ENCODE data around the gene CSRNP3.

The CSRNP3 gene

DNA sequence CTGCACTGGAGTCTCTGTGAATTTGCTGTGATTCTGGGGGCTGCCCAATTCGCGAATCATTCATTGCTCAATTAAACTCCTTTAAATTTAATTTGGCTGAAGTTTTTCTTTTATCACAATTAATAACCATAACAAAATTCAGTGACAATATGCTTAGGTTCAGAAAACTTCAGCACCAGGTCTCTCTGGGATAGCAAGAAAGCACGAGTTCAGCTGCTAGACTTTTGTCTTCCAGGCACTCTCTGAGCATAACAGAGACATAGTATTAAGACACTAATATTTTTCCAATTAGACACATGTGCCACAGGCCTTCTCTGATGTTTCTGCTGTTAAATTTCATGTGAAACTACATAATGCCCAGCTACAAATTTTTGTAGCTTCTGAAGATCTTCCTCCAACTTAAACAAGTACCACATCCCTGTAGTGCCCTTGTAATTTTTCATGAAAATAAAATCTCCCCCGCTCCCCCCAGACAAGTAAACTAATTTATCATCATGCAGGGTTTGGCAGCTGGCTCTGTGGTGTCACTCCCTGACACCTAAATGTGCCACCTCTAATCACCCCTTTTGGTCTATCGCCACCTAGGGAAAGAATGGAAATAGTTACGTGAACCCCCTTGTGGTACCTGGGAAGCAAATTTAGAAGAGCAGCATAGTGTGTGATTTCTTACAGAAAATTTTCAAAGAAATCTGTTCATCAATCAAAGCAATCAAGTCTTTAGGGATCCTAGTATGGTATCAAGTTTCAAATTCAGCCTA is 94.1 kb downstream of the CSRNP3 start:
- H3K4me1 ChIP-seq (ENCODE audit: control insufficient read depth in 1 of 2, insufficient read depth in 2 of 2, low read length in 2 of 2) = peaks cover 0 to 14% of the 10 kb centered on the region in 2 donors
- H3K27me3 ChIP-seq (ENCODE audit: control insufficient read depth in 1 of 2, insufficient read depth in 2 of 2, low read length in 2 of 2) = no peaks in the 10 kb centered on the region
- H3K9me3 ChIP-seq (ENCODE audit: control insufficient read depth in 1 of 2, low read length in 2 of 2) = no peaks in the 10 kb centered on the region
- H3K9ac ChIP-seq (ENCODE audit: low read depth in 1 of 2, low read length in 2 of 2) = no peak overlapping the region
- no peak overlapping the region for H3K27ac ChIP-seq (ENCODE audit: low read depth, low read length)
- no peaks in the 10 kb centered on the region for H3K36me3 ChIP-seq (ENCODE audit: control insufficient read depth in 1 of 2, insufficient read depth in 2 of 2, low read length in 2 of 2)
- H3K4me3 ChIP-seq (ENCODE audit: low read depth in 1 of 2, low read length in 2 of 2) = no peak overlapping the region

DNA sequence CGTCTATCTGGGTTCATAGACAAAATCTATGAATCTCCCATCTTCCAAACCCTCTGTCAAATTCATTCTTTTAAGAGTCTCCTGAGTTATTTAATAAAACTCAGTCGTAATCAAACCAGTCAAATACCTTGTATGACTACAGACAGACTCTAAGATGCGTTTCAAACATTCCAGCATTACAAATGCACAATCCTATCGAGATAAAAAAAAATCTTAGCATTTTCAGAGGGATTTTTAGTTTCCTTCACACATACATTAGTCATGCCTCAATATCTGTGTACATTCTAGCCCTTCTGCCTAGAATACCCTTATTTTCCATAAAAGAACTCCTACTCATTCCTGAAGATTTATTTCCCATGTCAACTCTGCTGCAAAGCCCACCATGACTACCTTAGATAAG is 96.5 kb downstream of the CSRNP3 start:
- Histone ChIP-seq H3K27ac (ENCODE audit: low read depth, low read length) (no peak overlapping the region), H3K4me1 (ENCODE audit: control insufficient read depth in 1 of 2, insufficient read depth in 2 of 2, low read length in 2 of 2) (peaks cover 0 to 14% of the 10 kb centered on the region in 2 donors), H3K27me3 (ENCODE audit: control insufficient read depth in 1 of 2, insufficient read depth in 2 of 2, low read length in 2 of 2) (no peaks in the 10 kb centered on the region), H3K9me3 (ENCODE audit: control insufficient read depth in 1 of 2, low read length in 2 of 2) (no peaks in the 10 kb centered on the region), H3K9ac (ENCODE audit: low read depth in 1 of 2, low read length in 2 of 2) (no peak overlapping the region), H3K36me3 (ENCODE audit: control insufficient read depth in 1 of 2, insufficient read depth in 2 of 2, low read length in 2 of 2) (no peaks in the 10 kb centered on the region), H3K4me3 (ENCODE audit: low read depth in 1 of 2, low read length in 2 of 2) (no peak overlapping the region)

DNA sequence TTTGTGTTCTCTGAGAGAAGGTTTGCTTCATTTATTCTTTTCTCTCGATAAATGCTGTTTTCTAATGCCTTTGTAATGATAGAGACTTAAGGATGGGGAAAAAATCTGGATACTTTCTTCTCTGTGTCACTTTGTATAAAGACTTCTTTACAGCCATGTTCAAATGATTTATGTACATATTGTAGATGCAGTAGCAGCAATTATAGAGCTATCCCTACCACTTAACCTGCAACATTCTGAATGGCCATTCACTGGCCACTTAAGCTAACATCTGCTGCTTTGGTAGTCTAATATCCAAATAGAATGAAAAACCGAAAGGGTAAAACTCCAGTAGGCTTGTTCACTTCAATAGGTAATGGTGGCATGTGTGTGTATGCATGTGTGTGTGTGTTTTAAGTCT is 97.8 kb downstream of the CSRNP3 start:
- no peak overlapping the region for H3K4me3 ChIP-seq (ENCODE audit: low read depth in 1 of 2, low read length in 2 of 2)
- no peaks in the 10 kb centered on the region for H3K27me3 ChIP-seq (ENCODE audit: control insufficient read depth in 1 of 2, insufficient read depth in 2 of 2, low read length in 2 of 2)
- H3K9me3 ChIP-seq (ENCODE audit: control insufficient read depth in 1 of 2, low read length in 2 of 2) = no peaks in the 10 kb centered on the region
- H3K9ac ChIP-seq (ENCODE audit: low read depth in 1 of 2, low read length in 2 of 2) = no peak overlapping the region
- no peaks in the 10 kb centered on the region for H3K36me3 ChIP-seq (ENCODE audit: control insufficient read depth in 1 of 2, insufficient read depth in 2 of 2, low read length in 2 of 2)
- H3K4me1 ChIP-seq (ENCODE audit: control insufficient read depth in 1 of 2, insufficient read depth in 2 of 2, low read length in 2 of 2) = peaks cover 0 to 10% of the 10 kb centered on the region in 2 donors
- H3K27ac ChIP-seq (ENCODE audit: low read depth, low read length) = no peak overlapping the region

DNA sequence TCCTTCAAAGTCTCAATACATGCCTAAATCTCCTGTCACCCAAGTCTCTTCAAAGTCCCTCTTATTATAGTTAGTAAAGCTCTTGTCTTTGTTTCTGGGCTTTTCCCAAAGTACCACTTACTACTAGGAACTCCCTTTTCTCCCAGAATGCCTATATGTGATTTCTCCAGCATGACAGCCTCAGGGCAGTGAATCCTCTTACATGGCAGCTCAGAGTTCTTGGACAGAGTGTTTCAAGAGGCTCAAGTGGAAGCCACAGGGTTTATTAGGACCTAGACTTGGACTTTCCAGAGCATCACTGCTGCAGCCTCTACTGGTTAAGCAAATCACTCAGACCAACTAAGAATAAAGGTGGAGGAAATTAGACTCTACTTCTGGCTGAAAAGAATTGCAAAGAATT is 98.9 kb downstream of the CSRNP3 start:
- Histone ChIP-seq H3K27ac (ENCODE audit: low read depth, low read length) (no peak overlapping the region), H3K9me3 (ENCODE audit: control insufficient read depth in 1 of 2, low read length in 2 of 2) (no peaks in the 10 kb centered on the region), H3K4me3 (ENCODE audit: low read depth in 1 of 2, low read length in 2 of 2) (no peak overlapping the region), H3K27me3 (ENCODE audit: control insufficient read depth in 1 of 2, insufficient read depth in 2 of 2, low read length in 2 of 2) (no peaks in the 10 kb centered on the region), H3K9ac (ENCODE audit: low read depth in 1 of 2, low read length in 2 of 2) (no peak overlapping the region), H3K4me1 (ENCODE audit: control insufficient read depth in 1 of 2, insufficient read depth in 2 of 2, low read length in 2 of 2) (no peaks in the 10 kb centered on the region), H3K36me3 (ENCODE audit: control insufficient read depth in 1 of 2, insufficient read depth in 2 of 2, low read length in 2 of 2) (no peaks in the 10 kb centered on the region)

DNA sequence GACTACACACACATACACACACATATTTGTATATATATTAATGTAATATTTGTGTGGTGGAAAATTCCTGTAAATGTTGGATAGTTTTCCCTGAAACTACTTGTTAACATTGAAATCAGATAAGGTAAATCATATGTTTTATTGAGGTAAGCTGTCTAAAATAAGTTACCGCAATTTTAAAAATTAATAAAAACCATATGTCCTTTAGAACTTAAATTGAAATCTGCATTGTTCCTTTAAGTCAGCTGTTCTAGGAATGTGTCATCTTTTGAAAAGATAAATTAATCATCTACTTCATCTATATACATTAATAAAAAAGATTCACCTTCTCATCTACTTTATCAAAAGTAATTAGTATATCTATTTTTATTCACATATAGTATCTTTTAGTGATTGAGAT is 102.0 kb downstream of the CSRNP3 start:
- no peaks in the 10 kb centered on the region for H3K36me3 ChIP-seq (ENCODE audit: control insufficient read depth in 1 of 2, insufficient read depth in 2 of 2, low read length in 2 of 2)
- no peak overlapping the region for H3K4me3 ChIP-seq (ENCODE audit: low read depth in 1 of 2, low read length in 2 of 2)
- no peak overlapping the region for H3K9ac ChIP-seq (ENCODE audit: low read depth in 1 of 2, low read length in 2 of 2)
- H3K27ac ChIP-seq (ENCODE audit: low read depth, low read length) = no peak overlapping the region
- no peaks in the 10 kb centered on the region for H3K9me3 ChIP-seq (ENCODE audit: control insufficient read depth in 1 of 2, low read length in 2 of 2)
- no peaks in the 10 kb centered on the region for H3K27me3 ChIP-seq (ENCODE audit: control insufficient read depth in 1 of 2, insufficient read depth in 2 of 2, low read length in 2 of 2)
- no peaks in the 10 kb centered on the region for H3K4me1 ChIP-seq (ENCODE audit: control insufficient read depth in 1 of 2, insufficient read depth in 2 of 2, low read length in 2 of 2)

DNA sequence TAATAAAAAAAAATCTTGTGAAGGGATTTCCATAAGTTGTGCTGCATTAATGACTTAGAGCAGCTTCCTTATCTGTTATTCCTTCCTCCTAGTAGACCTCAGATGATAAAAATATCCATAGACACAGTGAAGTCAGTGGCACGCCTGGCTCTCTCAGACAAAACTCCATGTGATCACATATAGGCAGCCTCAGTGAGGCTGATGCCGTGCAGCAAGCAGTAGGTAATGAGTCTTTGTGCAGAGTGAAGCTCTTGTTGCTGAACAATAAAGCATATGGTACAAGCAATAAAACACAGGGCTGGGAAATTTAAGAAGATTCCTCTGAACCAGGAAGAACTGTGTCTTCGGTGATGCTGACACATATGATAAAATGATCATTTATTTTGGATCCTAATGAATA is 102.7 kb downstream of the CSRNP3 start:
- no peaks in the 10 kb centered on the region for H3K4me1 ChIP-seq (ENCODE audit: control insufficient read depth in 1 of 2, insufficient read depth in 2 of 2, low read length in 2 of 2)
- H3K27me3 ChIP-seq (ENCODE audit: control insufficient read depth in 1 of 2, insufficient read depth in 2 of 2, low read length in 2 of 2) = no peaks in the 10 kb centered on the region
- H3K9ac ChIP-seq (ENCODE audit: low read depth in 1 of 2, low read length in 2 of 2) = no peak overlapping the region
- no peak overlapping the region for H3K27ac ChIP-seq (ENCODE audit: low read depth, low read length)
- H3K4me3 ChIP-seq (ENCODE audit: low read depth in 1 of 2, low read length in 2 of 2) = no peak overlapping the region
- H3K36me3 ChIP-seq (ENCODE audit: control insufficient read depth in 1 of 2, insufficient read depth in 2 of 2, low read length in 2 of 2) = no peaks in the 10 kb centered on the region
- H3K9me3 ChIP-seq (ENCODE audit: control insufficient read depth in 1 of 2, low read length in 2 of 2) = no peaks in the 10 kb centered on the region

DNA sequence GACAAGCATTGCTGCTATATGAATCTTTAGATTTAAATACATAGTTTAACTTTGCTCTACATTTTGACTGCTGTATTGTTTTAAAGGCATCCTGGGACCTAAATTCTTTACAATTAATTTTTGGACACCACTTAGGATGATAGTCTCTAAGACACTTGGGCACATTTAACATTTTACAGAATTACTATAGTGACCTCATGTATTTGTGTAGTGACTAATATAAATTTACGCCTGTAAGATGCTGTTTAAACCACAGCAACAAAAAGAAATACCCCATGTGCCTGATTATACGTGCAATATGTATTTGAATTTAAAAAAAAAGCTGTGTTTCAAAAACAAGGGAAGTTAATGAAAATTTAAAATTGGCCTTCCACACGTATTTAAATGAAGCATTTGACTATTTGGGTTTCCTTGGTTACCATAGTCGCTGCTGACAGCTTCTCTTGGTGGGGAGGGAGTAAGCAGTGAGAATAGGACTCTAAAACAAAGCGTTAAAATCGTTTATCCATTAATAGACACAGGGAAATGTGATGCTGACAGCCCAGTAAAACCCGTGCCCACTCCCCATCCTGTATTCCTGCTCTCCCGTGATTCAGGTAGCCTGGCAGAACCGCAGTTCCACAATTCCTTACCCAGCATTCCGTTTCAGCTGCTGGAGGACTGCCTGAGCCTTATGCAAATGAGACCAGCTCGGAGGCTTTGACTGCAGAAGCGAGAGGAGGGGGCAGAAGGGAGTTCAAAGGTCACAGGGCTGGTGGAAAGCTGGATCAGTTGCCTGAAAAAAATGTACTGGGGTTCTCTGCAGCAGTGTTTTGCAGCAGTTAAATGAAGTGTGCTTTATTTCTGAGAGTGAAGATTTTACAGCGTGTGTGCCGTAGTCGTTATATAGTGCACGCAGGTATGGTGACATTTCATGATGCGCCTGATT is 104.3 kb downstream of the CSRNP3 start:
- no peaks in the 10 kb centered on the region for H3K4me1 ChIP-seq (ENCODE audit: control insufficient read depth in 1 of 2, insufficient read depth in 2 of 2, low read length in 2 of 2)
- H3K27ac ChIP-seq (ENCODE audit: low read depth, low read length) = no peak overlapping the region
- peak overlapping the region; percentile 69 to 89 for H3K4me3 ChIP-seq (ENCODE audit: low read depth in 1 of 2, low read length in 2 of 2)
- no peaks in the 10 kb centered on the region for H3K36me3 ChIP-seq (ENCODE audit: control insufficient read depth in 1 of 2, insufficient read depth in 2 of 2, low read length in 2 of 2)
- no peaks in the 10 kb centered on the region for H3K27me3 ChIP-seq (ENCODE audit: control insufficient read depth in 1 of 2, insufficient read depth in 2 of 2, low read length in 2 of 2)
- H3K9ac ChIP-seq (ENCODE audit: low read depth in 1 of 2, low read length in 2 of 2) = peak overlapping the region in 1 of 2 donors; percentile 55
- H3K9me3 ChIP-seq (ENCODE audit: control insufficient read depth in 1 of 2, low read length in 2 of 2) = no peaks in the 10 kb centered on the region

DNA sequence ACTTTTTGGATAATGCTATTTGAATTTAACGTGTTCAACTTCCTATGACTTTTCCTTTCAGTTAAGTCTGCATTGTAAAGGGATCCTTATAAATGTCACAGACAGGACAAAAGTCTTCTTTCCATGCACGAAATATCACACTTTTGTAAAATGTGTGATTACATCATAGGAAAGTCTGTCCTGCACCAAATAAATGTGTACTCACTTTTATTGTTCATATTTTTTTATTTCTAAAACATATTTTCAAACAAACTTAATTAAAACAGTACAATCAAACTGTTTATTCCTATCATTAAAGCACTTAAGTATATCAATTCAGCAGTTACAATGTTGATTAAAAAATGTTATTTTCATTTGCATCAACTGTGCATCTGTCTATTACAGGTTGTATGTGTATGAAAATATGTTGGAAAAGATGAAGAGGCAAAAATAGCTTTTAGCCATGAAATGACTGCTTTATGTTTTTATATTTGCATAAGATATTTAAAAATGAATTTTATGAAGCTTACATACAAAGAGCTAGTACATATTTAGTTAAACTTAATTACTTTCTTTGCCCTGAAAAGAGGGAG is 105.6 kb downstream of the CSRNP3 start:
- Histone ChIP-seq H3K9ac (ENCODE audit: low read depth in 1 of 2, low read length in 2 of 2) (no peak overlapping the region), H3K9me3 (ENCODE audit: control insufficient read depth in 1 of 2, low read length in 2 of 2) (no peaks in the 10 kb centered on the region), H3K27ac (ENCODE audit: low read depth, low read length) (no peak overlapping the region), H3K4me3 (ENCODE audit: low read depth in 1 of 2, low read length in 2 of 2) (peak overlapping the region; percentile 15 to 69), H3K27me3 (ENCODE audit: control insufficient read depth in 1 of 2, insufficient read depth in 2 of 2, low read length in 2 of 2) (no peaks in the 10 kb centered on the region), H3K36me3 (ENCODE audit: control insufficient read depth in 1 of 2, insufficient read depth in 2 of 2, low read length in 2 of 2) (no peaks in the 10 kb centered on the region), H3K4me1 (ENCODE audit: control insufficient read depth in 1 of 2, insufficient read depth in 2 of 2, low read length in 2 of 2) (no peaks in the 10 kb centered on the region)

DNA sequence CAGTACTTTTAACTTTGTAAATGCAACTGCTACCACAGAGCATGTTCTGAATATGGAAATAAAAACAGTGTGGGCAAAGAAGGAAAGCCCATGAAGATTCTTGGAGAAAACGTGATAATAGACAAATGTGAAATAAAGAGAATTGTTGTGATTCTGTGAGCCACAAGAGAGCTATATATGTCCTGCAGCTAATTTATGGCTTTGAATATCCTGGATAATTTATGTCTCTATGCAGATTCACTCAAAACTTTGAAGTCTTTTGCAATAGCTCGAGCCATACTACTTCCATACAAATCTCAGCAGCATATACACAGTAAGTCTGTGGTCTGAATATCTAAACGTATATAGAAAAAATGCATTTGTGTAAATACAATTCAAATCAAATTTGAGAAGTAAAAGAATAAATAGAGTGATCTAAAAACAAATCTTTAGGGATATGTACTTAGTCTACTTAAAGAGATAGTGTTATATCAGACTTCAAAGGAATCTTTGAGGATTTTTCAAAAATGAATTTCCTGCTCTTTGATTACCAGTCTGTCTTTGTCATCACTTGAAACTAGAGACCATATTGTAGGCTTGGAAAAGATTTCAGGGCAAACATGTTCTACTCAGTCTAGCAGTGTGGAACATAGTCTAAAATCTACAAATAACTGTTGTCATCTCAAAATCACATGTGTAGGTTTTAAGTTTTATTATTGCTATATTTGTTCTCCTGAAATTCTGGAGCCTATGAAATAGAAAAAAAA is 107.1 kb downstream of the CSRNP3 start:
- Histone ChIP-seq H3K27me3 (ENCODE audit: control insufficient read depth in 1 of 2, insufficient read depth in 2 of 2, low read length in 2 of 2) (no peaks in the 10 kb centered on the region), H3K9ac (ENCODE audit: low read depth in 1 of 2, low read length in 2 of 2) (no peak overlapping the region), H3K36me3 (ENCODE audit: control insufficient read depth in 1 of 2, insufficient read depth in 2 of 2, low read length in 2 of 2) (no peaks in the 10 kb centered on the region), H3K4me3 (ENCODE audit: low read depth in 1 of 2, low read length in 2 of 2) (peak overlapping the region in 1 of 2 donors; percentile 8), H3K4me1 (ENCODE audit: control insufficient read depth in 1 of 2, insufficient read depth in 2 of 2, low read length in 2 of 2) (no peaks in the 10 kb centered on the region), H3K9me3 (ENCODE audit: control insufficient read depth in 1 of 2, low read length in 2 of 2) (no peaks in the 10 kb centered on the region), H3K27ac (ENCODE audit: low read depth, low read length) (no peak overlapping the region)
